Ectodermal cell (in vitro differentiated cells): ENCODE measurements around the gene RHOG.

Experiments used
- H3K27ac ChIP-seq: 2 replicates; pipeline ENCODE4 v1.7.0; 2013; ENCODE audit warnings: mild to moderate bottlenecking, low read depth, low read length; ENCODE audit not compliant: insufficient read depth, poor library complexity, severe bottlenecking
- H3K27me3 ChIP-seq: 2 replicates; pipeline ENCODE4 v1.7.0; 2013; ENCODE audit warnings: mild to moderate bottlenecking, low read length; ENCODE audit not compliant: insufficient read depth, control insufficient read depth, poor library complexity, severe bottlenecking
- H3K36me3 ChIP-seq: one replicate; pipeline ENCODE4 v1.7.0; 2013; ENCODE audit warnings: low read length; ENCODE audit not compliant: control insufficient read depth, insufficient read depth
- H3K4me1 ChIP-seq: one replicate; pipeline ENCODE4 v1.7.0; 2013; ENCODE audit warnings: low read length; ENCODE audit not compliant: control insufficient read depth, insufficient read depth
- H3K4me3 ChIP-seq: 2 replicates; pipeline ENCODE4 v1.7.0; 2013; ENCODE audit warnings: low read depth, low read length, control low read depth; ENCODE audit not compliant: insufficient read depth
- H3K9me3 ChIP-seq: 2 replicates; pipeline ENCODE4 v1.7.0; 2013; ENCODE audit warnings: mild to moderate bottlenecking, low read length, moderate library complexity; ENCODE audit not compliant: control insufficient read depth
- WGBS, 2 experiments: methylation state at CpG; one replicate each; pipeline ENCODE4 v1.1.7; 2013; ENCODE audit warnings: missing lambda C conversion rate in 2 of 2; 5-methylcytosine and 5-hydroxymethylcytosine counted together

Gene RHOG

GRCh38 chr11:3810951-3811350 lies 29.8 kb downstream of the RHOG start:
- WGBS, 2 experiments = 95 to 97% methylated on average over 4 of the region's 4 CpGs
- Histone ChIP-seq H3K4me1 (no peaks in the 10 kb centered on the region), H3K27me3 (no peaks in the 10 kb centered on the region), H3K4me3 (no peak overlapping the region), H3K9me3 (no peaks in the 10 kb centered on the region), H3K27ac (no peak overlapping the region), H3K36me3 (no peaks in the 10 kb centered on the region)

- H3K36me3 ChIP-seq = no peaks in the 10 kb centered on the region
- H3K4me1 ChIP-seq = no peaks in the 10 kb centered on the region
- H3K9me3 ChIP-seq = no peaks in the 10 kb centered on the region
- H3K27ac ChIP-seq = no peak overlapping the region
- no peak overlapping the region for H3K4me3 ChIP-seq
- 85 to 91% methylated on average over 3 of the region's 3 CpGs for WGBS, 2 experiments
- no peaks in the 10 kb centered on the region for H3K27me3 ChIP-seq
Measured at GRCh38 chr11:3810446-3810845, 30.3 kb downstream of the RHOG start.

- no peaks in the 10 kb centered on the region for H3K27me3 ChIP-seq
- H3K9me3 ChIP-seq = no peaks in the 10 kb centered on the region
- H3K4me1 ChIP-seq = no peaks in the 10 kb centered on the region
- no peaks in the 10 kb centered on the region for H3K36me3 ChIP-seq
- no peak overlapping the region for H3K27ac ChIP-seq
- 91 to 97% methylated on average over 1 of the region's 1 CpG for WGBS, 2 experiments
- no peak overlapping the region for H3K4me3 ChIP-seq
Measured at GRCh38 chr11:3809624-3809928, 31.2 kb downstream of the RHOG start.

- Histone ChIP-seq H3K36me3 (no peaks in the 10 kb centered on the region), H3K4me1 (no peaks in the 10 kb centered on the region)
- WGBS, 2 experiments = 24 to 30% methylated on average over 5 of the region's 5 CpGs
Measured at GRCh38 chr11:3808861-3809623, 31.7 kb downstream of the RHOG start.

GRCh38 chr11:3807909-3808860 lies 32.6 kb downstream of the RHOG start, which contains the start of gene PGAP2:
TSS of gene PGAP2 (plus strand) at chr11:3808560. CDS start at chr11:3811260, 2,700 bp downstream.
- Histone ChIP-seq H3K4me1 (no peaks in the 10 kb centered on the region), H3K27me3 (no peaks in the 10 kb centered on the region), H3K9me3 (no peaks in the 10 kb centered on the region), H3K36me3 (no peaks in the 10 kb centered on the region), H3K27ac (no peak within 1 kb of the TSS), H3K4me3 (peak within 1 kb of the TSS; percentile 83)
- 0 to 1% methylated on average over 54 of the region's 55 CpGs for WGBS, 2 experiments

More at GRCh38 chr11:3808861-3809623, 31.7 kb downstream of the RHOG start:
- H3K4me3 ChIP-seq = peak overlapping the region; percentile 83
- H3K9me3 ChIP-seq = no peaks in the 10 kb centered on the region
- no peak overlapping the region for H3K27ac ChIP-seq
- no peaks in the 10 kb centered on the region for H3K27me3 ChIP-seq

DNA sequence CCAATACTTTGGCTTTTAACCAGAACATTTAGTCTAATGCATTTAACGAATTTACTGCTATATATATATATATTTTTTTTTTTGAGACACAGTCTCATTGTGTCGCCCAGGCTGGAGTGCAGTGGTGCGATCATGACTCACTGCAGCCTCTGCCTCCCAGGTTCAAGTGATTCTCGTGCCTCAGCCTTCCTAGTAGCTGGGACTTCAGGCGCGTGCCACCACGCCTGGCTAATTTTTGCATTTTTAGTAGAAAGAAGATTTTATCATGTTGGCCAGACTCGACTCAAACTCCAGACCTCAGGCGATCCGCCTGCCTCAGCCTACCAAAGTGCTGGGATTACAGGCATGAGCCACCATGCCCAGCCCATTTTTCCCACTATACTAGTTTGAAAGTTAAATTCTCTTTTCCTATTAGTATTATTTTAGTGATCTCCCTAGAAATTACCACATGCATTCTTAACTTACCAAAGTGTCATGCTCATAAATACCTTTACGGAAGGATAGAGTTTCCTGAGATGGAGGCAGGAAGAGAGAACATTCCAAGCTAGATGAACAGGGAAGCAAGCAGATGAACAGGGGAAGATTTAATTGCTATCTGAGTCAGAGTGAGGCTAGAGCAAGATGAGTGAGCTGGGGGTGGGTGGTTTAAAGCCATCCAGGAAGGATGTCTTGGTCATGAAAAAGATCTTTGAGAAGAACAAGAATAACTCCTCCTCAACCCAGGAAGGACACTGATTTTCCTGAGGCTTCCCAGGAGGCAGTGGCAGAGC lies 36.8 kb downstream of the RHOG start:
- WGBS, 2 experiments = 76 to 79% methylated on average over 11 of the region's 11 CpGs
- H3K4me3 ChIP-seq = no peak overlapping the region
- H3K27ac ChIP-seq = no peak overlapping the region
- H3K4me1 ChIP-seq = no peaks in the 10 kb centered on the region
- no peaks in the 10 kb centered on the region for H3K27me3 ChIP-seq
- H3K9me3 ChIP-seq = no peaks in the 10 kb centered on the region
- no peaks in the 10 kb centered on the region for H3K36me3 ChIP-seq

DNA sequence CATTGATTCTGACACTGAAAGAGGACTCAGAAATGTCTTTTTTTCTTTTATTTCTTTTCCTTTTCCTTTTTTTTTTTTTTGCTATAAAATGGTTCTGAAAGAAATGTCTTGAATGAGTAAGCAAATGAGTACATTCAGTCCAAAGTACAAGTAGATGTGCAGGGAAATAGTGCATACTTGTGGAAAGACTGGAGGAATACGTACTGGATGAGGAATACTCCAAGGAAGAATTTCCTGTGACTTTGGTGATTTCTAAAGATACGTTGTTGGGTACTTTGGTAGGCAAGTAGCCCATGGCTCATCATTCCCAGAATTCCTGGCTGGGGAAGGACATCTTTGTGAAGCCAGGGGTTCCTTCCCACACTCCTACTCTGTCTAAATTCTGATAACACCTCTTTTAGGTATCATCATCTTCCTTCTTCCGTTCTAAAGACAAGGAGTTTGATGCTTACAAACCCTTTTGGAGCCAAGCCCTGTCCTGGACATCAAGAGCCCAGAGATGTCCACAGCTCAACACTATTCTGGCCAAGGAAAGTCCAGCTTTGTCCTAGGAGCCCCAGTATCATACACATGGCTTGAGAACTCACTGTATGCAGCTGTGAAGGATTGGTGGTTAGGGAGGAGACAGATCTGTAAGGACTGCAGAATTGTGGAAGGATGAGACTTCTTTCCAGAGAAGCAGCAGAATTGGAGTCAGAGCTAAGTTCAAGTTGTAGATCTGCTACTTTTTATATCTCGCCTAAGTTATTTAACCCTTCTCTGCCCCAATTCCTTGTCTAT lies 38.6 kb downstream of the RHOG start:
- WGBS, 2 experiments = 97 to 99% methylated on average over 3 to 4 of the region's 4 CpGs
- H3K27ac ChIP-seq = no peak overlapping the region

GRCh38 chr11:3799873-3800272 lies 40.9 kb downstream of the RHOG start:
- H3K4me3 ChIP-seq = no peak overlapping the region
- no peaks in the 10 kb centered on the region for H3K9me3 ChIP-seq
- no peaks in the 10 kb centered on the region for H3K27me3 ChIP-seq
- peaks cover 9% of the 10 kb centered on the region for H3K4me1 ChIP-seq
- WGBS, 2 experiments = 92% methylated on average over 5 of the region's 5 CpGs
- H3K36me3 ChIP-seq = no peaks in the 10 kb centered on the region
- H3K27ac ChIP-seq = no peak overlapping the region

More for the DNA sequence above, 38.6 kb downstream of the RHOG start:
- Histone ChIP-seq H3K9me3 (no peaks in the 10 kb centered on the region), H3K4me1 (no peaks in the 10 kb centered on the region), H3K27me3 (no peaks in the 10 kb centered on the region), H3K36me3 (no peaks in the 10 kb centered on the region), H3K4me3 (no peak overlapping the region)

DNA sequence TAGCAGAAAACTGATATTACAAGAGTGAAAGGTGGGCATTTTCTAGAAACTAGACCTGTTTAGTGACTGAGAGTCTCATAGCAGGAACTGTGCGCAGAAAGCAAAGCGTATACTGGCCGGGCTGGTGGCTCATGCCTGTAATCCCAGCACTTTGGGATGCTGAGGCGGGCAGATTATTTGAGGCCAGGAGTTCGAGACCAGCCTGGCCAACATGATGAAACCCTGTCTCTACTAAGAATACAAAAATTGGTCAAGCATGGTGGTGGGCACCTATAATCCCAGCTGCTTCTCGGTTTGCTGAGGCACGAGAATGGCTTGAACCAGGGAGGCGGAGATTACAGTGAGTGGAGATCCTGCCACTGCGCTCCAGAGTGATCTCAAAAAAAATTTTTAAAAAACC lies 41.6 kb downstream of the RHOG start:
- Histone ChIP-seq H3K9me3 (no peaks in the 10 kb centered on the region), H3K27me3 (no peaks in the 10 kb centered on the region), H3K4me1 (peaks cover 9% of the 10 kb centered on the region), H3K27ac (no peak overlapping the region), H3K4me3 (no peak overlapping the region), H3K36me3 (no peaks in the 10 kb centered on the region)
- 90 to 94% methylated on average over 9 of the region's 9 CpGs for WGBS, 2 experiments
